Fibroblast of the conjunctiva (primary cell): ENCODE data around the gene ATP2C2.
"Not testable (repeated sequence)": the region's sequence is repeated elsewhere in the genome, so short reads cannot be mapped to it uniquely, and the experiment has no call there.

ENCODE experiments used
- DNase-seq: peaks from one replicate; pipeline ENCODE4 v3.0.0-alpha.2; 2010; ENCODE audit warnings: low read depth

Gene ATP2C2

DNA sequence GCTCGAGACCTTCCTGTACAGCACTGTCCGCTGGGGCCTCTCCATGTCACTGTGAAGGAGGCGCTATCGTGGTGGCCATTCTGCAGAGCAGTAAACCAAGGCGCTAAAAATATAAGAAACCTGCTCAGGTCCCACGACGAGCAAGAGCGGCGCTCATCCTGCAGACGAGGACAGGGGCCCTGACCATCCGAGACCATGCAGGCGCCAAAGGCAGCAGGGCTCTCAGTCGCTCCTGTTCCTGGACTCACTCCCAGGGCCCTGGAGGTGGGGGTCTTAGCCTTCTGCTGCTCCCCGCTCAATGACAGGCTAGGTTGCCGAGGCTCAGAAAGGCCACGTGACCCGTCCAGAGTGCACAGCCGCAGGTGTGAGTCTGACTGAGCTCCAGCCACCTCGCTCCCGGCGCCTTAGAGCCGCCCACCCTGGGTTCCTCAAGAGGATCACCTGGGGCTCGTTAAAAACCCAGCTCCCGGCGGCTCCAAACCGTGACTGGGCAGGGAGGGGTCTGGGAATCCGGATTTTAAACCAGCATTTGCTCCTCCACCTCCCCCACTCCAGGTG, 509 bp upstream of the ATP2C2 start:
- DNase-seq = no peak

DNA sequence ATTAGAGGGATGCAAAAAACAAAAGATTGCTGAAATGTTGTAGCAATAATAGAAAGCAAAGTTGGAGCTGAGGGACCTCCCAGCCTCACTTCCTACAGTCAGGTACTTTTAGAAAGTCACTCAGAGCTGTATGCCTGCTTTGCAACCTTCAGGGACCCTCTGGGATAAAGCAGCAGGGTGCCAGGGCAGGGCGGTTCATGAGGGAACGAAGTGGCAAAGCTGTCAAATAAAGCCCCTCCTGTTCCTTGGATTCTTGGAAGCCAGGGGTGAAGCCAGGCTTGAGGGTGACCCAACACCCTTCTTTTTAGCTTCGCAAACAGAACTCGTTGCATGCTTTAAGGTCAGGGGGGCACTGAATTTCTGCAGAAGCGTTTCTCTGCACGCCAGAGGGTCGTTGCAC, 767 bp downstream of the ATP2C2 start:
- no peak for DNase-seq

DNA sequence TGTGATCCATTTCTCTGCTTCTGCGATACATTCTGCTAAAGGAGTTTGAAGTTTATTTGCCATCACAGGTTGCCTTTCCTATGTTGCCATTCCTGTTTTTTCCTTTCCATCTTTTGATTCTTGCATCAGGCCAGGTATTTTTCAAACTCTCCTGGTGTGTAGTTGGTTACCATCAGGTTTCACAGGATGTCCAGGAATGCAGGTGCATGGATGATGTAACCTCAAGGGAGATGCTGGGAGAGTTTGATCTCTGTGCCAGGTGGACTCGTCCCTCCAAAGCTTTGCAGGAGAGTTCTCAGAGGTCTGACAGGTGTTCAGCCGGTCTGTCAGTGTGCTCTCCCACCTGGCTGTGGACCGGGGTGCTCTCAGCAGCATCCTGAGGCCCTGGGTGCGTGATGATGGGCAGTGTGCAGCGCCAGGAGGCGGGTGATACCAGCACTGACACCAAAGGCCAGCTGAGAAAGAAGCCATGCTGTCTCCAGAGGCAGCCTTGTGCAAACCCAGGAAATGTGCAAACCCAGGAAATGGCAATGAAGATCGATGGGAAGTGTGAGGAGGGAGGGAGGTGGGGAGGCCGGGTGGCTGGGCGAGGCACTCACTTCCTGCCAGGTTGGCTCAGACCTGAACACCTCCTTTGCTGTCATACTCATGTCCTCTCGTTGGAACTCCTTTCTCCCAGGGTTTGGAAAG, 1.7 kb downstream of the ATP2C2 start:
- no peak for DNase-seq

GRCh38 chr16:84370723-84371552, 2.6 kb downstream of the ATP2C2 start:
- no peak for DNase-seq

DNA sequence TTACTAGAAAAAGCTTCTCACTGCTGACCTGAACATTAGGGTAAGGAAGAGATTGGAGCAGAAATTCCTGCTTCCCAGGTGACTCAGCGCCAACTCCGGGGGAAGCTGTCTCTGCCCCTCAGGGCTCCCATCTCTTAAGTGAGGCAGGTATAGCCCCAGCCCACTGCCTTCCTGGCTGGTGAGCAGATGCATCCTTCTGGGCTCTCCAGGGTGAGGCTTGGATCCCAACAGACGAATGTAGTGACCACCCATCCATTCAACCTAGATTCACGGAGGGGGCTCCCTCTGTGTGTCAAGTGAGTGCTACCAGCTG, 3.2 kb downstream of the ATP2C2 start:
- no peak for DNase-seq

DNA sequence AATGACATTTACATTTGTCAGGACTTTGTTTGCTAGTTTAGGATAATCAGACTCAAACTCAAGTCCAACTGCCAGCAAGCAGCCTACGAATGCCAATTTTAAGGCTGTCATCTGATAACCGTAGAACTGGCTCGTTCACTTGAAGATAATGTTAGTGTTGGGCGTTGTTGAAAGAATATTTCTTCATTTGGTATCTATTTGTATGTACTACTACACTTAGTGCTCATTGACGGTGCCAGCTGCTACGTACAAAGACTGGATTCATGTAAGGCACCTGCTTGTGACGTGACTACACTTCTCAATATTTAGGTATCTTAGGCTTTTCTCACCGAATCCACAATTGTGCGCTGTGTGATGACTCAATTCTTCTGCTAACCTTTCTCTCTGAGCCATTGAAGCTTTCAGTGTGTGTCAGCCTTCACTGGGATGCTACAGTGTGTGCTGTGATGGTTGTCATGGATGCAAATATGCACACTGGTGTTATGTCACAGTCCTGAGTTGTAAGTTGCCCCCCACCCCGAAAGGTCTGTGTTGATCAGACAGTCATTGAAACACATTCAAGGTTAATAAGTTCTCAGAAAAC, 5.7 kb downstream of the ATP2C2 start:
- no peak for DNase-seq

DNA sequence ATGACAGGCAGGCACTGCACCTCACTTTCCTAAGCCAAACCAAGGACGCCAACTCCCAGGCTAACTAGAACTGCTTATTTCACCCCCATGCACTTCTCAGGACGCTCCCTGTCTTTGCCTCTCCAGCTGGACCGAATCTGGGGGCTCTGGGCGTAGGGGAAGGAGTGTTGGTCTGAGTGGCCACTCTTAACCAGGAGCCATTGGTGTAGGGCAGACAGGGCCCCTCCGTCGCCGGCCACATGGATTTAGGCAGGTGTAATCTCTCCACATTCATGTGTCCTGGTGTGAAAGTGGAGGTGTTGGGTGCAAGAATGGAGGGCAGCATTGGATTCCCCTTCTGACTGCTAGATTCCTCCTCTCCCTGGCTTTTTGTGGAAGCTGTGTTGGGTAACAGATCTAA, 9.8 kb downstream of the ATP2C2 start:
- no peak for DNase-seq

GRCh38 chr16:84378567-84378966, 10.2 kb downstream of the ATP2C2 start:
- DNase-seq = no peak

DNA sequence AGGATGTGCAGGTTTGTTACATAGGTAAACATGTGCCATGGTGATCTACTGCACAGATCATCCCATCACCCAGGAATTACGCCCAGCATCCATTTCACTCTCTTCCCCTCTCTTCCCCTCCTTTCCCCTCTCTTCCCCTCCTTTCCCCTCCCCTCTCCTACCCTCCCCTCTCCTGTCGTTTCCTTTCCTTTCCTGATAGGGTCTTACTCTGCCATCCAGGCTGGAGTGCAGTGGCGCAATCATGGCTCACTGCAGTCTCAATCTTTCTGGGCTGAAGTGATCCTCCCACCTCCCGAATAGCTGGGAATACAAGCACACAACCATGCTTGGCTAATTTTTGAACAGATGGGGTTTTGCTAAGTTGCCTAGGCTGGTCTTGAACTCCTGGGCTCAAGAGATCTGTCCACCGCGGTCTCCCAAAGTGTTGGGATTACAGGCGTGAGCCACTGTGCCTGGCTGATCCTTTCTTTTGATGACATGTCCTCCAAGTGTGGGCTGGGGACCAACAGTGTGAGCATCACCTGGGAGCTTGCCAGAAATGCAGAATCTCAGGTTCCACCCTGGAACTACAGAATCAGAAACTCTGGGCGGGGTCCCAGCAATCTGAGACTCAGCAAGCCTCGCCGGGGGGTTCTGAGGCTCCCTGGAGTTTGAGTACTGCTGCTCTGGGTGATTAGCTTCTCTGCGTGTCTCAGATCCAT, 10.8 kb downstream of the ATP2C2 start:
- no peak for DNase-seq

- no peak for DNase-seq
Observed at GRCh38 chr16:84379709-84380362, 11.5 kb downstream of the ATP2C2 start.

- no peak for DNase-seq
Observed at GRCh38 chr16:84380405-84380804, 12.1 kb downstream of the ATP2C2 start.

GRCh38 chr16:84382396-84382795, 14.1 kb downstream of the ATP2C2 start:
- DNase-seq = no peak

- DNase-seq = no peak
Observed at GRCh38 chr16:84383106-84383505, 14.8 kb downstream of the ATP2C2 start.

DNA sequence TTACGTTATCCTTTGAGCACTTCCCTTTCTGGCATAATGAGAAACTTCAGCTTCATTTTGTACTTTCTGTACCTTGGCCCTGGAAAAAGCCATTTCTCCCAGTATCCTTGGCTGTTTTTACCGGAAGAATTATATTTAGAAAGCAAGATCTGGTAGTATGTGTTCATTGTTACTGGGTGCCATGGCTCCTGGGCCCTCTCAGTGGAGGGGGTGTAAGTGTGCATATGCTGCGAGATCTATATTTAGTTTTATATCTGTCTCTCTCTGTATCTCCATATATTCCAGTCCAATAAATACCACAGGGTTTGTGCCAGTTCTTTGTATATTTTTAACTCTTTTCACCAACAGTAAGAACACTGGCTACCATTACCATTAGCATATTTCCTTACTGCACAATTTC, 17.7 kb downstream of the ATP2C2 start:
- no peak for DNase-seq

DNA sequence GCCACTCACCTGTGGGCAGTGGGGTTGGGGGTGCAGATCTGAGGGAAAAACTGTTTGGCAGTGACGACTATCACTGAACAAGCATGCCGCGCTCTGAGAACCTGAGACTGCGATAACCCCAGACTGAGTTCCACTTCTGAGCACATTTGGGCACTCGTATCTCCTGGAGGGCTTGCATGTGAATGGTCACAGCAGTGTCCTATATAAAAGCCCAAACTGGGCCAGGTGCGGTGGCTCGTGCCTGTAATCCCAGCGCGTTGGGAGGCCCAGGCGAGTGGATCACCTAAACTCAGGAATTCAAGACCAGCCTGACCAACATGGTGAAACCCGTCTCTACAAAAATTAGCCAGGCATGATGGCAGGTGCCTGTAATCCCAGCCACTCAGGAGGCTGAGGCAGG, 18.7 kb downstream of the ATP2C2 start:
- no peak for DNase-seq

DNA sequence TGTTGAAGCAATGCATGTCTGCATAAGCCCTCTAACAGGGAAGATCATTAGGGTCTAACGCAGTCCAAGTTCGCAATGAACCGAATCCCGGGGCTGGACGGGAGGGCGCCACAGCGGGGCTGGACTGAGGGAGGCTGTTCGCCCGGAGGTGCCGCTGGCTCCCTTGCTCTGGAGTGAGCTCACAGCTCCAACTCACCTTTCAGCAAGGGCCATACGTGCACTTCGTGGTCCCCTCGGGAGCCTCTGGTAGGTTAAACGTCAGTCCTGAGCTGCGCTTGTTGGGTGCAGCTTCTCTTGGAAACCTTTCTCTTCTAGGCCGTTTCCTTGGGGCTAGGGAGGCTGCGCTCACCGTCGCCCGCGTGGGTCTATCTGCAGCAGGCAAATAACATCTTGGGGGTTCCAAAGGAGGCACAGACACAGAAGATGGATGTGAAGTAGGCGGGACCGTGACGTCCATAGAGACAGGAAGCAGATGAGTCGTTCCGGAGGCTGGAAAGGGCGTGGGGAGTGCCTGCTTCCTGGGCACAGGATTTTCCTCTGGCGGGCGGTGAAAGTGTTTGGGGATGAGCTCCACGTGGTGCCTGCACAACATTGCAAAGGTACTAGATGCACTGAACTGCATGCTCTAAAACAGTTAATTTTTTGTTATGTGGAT, 21.9 kb downstream of the ATP2C2 start:
- DNase-seq = no peak

DNA sequence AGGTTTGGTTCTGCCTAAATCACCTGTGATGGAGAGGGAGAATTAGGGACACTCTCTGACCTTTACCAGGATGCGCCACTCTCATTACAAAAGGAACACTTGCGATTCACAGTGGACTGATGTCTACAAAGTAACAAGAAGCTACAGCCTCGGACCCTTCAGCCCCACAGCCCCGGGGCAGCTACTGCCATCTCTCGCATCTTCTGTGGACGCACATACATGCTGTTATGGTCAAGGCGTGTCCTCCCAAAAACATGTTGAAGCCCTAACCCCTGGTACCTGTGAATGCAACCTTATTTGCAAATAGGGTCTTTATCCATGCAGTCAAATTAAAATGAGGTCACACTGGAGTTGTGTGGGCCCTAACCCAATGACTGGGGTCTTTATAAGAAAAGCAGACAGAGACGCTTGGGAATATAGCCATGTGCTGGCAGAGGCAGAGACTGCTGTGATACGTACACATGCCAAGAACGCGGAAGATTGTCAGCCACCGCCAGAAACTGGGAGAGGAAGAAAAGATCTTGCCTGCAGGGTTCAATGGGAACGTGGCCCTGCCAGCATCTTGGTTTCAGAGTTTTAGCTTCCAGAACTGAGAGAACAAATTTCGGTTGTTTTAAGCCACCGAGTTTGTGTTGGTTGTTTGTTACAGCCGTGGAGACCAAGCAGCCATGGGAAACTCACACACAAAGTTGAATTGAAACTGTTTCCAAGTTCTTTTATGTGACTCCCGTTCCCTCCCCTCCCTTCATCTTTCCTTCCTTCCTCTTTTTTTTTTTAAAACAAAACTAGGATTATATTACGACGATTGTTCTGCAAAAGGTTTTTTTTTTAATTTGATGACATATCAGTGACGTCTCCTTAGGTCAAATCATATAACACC, 23.1 kb downstream of the ATP2C2 start:
- DNase-seq = no peak

DNA sequence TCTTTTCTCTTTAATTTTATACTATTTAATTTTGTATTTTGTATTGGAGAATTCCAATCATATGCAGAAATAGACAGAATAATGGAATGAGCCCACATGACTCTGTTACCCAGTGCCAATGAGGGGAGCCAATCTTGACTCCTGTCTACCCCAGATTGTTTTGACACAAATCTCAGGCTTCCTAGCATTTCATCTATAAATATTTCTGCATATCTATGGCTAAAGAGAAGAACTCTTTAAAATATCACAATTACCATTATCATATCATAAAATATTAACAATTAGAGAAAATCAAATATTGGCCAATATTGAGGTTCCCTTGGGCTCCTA, 23.7 kb downstream of the ATP2C2 start:
- no peak for DNase-seq

- DNase-seq = not testable (repeated sequence)
Observed at GRCh38 chr16:84396082-84396481, 27.7 kb downstream of the ATP2C2 start.

DNA sequence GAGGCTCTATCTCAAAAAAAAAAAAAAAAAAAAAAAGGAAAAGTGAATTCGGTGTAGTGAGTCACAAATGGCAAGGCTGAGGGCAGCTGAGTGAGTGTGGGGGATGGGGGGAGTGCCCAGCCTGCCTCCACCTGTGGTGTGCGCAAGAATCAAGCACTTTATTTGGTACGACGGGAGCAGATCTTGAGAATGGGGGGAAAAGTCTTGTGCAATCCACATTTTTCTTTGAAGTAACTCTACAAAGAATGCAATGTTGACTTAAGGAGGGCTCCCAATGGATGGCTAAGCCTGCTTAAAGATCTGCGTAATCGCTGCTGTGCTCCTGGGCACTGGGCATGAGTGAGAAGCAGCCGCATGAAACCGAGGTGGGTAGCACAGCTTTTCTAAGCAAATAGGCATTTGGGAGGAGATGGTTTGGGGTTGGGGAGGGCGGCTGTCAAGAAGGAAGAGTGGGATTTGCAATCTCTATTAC, 28.2 kb downstream of the ATP2C2 start:
- no peak for DNase-seq
